T-helper 1 cell treated with Interleukin-12 subunit alpha and Interleukin-12 subunit beta and Interleukin-4 antibody, amounts not matched to agents 30 ng/mL and 1 ng/mL, for 36 hours (primary cell): ENCODE data around the gene OR2M4. TPM values are rescaled to one million over a fixed set of nuclear protein-coding genes. Genes with fewer than 3 reads are reported as not detected.
"Not testable (repeated sequence)": the region's sequence is repeated elsewhere in the genome, so short reads cannot be mapped to it uniquely, and the experiment has no call there.

ENCODE experiments used
- intact Hi-C: fragments of 100-400 bp; cut with micrococcal nuclease; formaldehyde crosslinking; loops from one replicate; pipeline ENCODE4 v1.15.1; 2024
- total RNA-seq: library from RNA; stranded (reverse); gene quantifications from 2 replicates; pipeline ENCODE4 v1.2.3, GENCODE V29; 2022

OR2M4 gene
- not detected in 2 replicates for total RNA-seq

GRCh38 chr1:248231117-248231516 lies at the start of gene OR2M4:
Gene OR2M4, plus strand, starts transcription at chr1:248231417. Its CDS starts 7,512 bp downstream, at chr1:248238929.
- intact Hi-C loops, result no loop called here

GRCh38 chr1:248183996-248184395 lies 47.2 kb upstream of the OR2M4 start:
- intact Hi-C loops, result no loop called here

- intact Hi-C loops, result no loop called here
Observed at GRCh38 chr1:248187363-248187762, 43.9 kb upstream of the OR2M4 start.

GRCh38 chr1:248189026-248189425 lies 42.2 kb upstream of the OR2M4 start:
- intact Hi-C loops, result no loop called here

GRCh38 chr1:248194117-248194516 lies 37.1 kb upstream of the OR2M4 start:
- intact Hi-C loops, result no loop called here

GRCh38 chr1:248196965-248197364 lies 34.3 kb upstream of the OR2M4 start, which contains the start of gene OR2M3:
Gene OR2M3, plus strand, starts transcription at chr1:248197265. Its CDS starts 5,803 bp downstream, at chr1:248203068.
- intact Hi-C loops, result no loop called here

- intact Hi-C loops, result no loop called here
Observed at GRCh38 chr1:248215880-248216279, 15.3 kb upstream of the OR2M4 start.

- intact Hi-C loops, result no loop called here
Observed at GRCh38 chr1:248225537-248225936, 5.7 kb upstream of the OR2M4 start.

- intact Hi-C loops, result no loop called here
Observed at GRCh38 chr1:248229360-248229908, 1.8 kb upstream of the OR2M4 start.

- intact Hi-C loops, result no loop called here
Observed at GRCh38 chr1:248239478-248239877, 8.3 kb downstream of the OR2M4 start.

GRCh38 chr1:248243204-248243603 lies 12.0 kb downstream of the OR2M4 start:
- intact Hi-C loops, result loop anchor here (10.0 kb wide), 1 partner anchor 442 kb away; no protein-coding TSS in a partner anchor

- intact Hi-C loops, result not testable (repeated sequence)
Observed at GRCh38 chr1:248259309-248259708, 28.1 kb downstream of the OR2M4 start.

GRCh38 chr1:248268178-248268577 lies 37.0 kb downstream of the OR2M4 start:
- intact Hi-C loops, result no loop called here

- intact Hi-C loops, result not testable (repeated sequence)
Observed at GRCh38 chr1:248273225-248273624, 42.0 kb downstream of the OR2M4 start.

GRCh38 chr1:248277876-248278275 lies 46.7 kb downstream of the OR2M4 start, which contains the start of gene OR2T33:
Gene OR2T33, minus strand, starts transcription at chr1:248277976. Its CDS starts 4,162 bp downstream, at chr1:248273814.
- intact Hi-C loops, result no loop called here

- intact Hi-C loops, result no loop called here
Observed at GRCh38 chr1:248288391-248288790, 57.2 kb downstream of the OR2M4 start.

Other genes with a start within 250 kb of the OR2M4 start
- gene OR2L5, start 217.8 kb upstream of the OR2M4 start, total RNA-seq, result not detected in 2 replicates
- gene OR2L2, start 201.3 kb upstream of the OR2M4 start, total RNA-seq, result 0.07 and 0.10 TPM in 2 replicates
- gene OR2L3, start 184.6 kb upstream of the OR2M4 start, total RNA-seq, result not detected in 2 replicates
- gene OR2L13, start 136.2 kb upstream of the OR2M4 start, total RNA-seq, result not detected in 2 replicates
- gene OR2M5, start 86.3 kb upstream of the OR2M4 start, total RNA-seq, result not detected in 2 replicates
- gene OR2M2, start 56.6 kb upstream of the OR2M4 start, total RNA-seq, result not detected in 2 replicates
- not detected in 2 replicates for gene OR2M3, start 34.2 kb upstream of the OR2M4 start, total RNA-seq
- gene OR2T33, start 46.6 kb downstream of the OR2M4 start, total RNA-seq, result not detected in 2 replicates
- not detected in 2 replicates for gene OR2T12, start 72.0 kb downstream of the OR2M4 start, total RNA-seq
- not detected in 2 replicates for gene OR2M7, start 93.2 kb downstream of the OR2M4 start, total RNA-seq
- gene OR14C36, start 117.4 kb downstream of the OR2M4 start, total RNA-seq, result not detected in 2 replicates
- not detected in 2 replicates for gene OR2T4, start 130.2 kb downstream of the OR2M4 start, total RNA-seq
- gene OR2T6, start 144.3 kb downstream of the OR2M4 start, total RNA-seq, result not detected in 2 replicates
- not detected in 2 replicates for gene OR2T1, start 171.6 kb downstream of the OR2M4 start, total RNA-seq
- not detected in 2 replicates for gene OR2T2, start 214.2 kb downstream of the OR2M4 start, total RNA-seq
- gene OR2T3, start 241.9 kb downstream of the OR2M4 start, total RNA-seq, result not detected in 2 replicates